K562 (cell line): ENCODE results near the gene GP2. TPM values are rescaled to one million over a fixed set of nuclear protein-coding genes. Genes with fewer than 3 reads are reported as not detected.

Source experiments
- CBX1 ChIP-seq: sonication (generic); IDR thresholded peaks from 2 replicates; pipeline ENCODE4 v1.6.1; 2016; ENCODE audit warnings: antibody characterized with exemption, low read depth, mild to moderate bottlenecking
- MYBL2 ChIP-seq, 2 experiments: fragments of 450-650 bp in 1 of 2; sonication (generic) in 1 of 2; formaldehyde crosslinking in 1 of 2; IDR thresholded peaks; 2 replicates each; pipeline versions ENCODE4 v1.6.1 to v1.8.1; 2017 to 2022; ENCODE audit warnings: borderline replicate concordance in 1 of 2, inconsistent platforms in 1 of 2, low read depth in 1 of 2, mild to moderate bottlenecking in 1 of 2, missing genetic modification reagents in 1 of 2, moderate library complexity in 1 of 2
- PHTF2 ChIP-seq: fragments of 250-450 bp; sonication (Bioruptor Pico); IDR thresholded peaks from 2 replicates; pipeline ENCODE4 v1.5.0; 2021; ENCODE audit warnings: mild to moderate bottlenecking
- SRSF7 ChIP-seq: fragments of 200-400 bp; formaldehyde crosslinking; optimal IDR thresholded peaks from 2 replicates; pipeline ENCODE3; 2017; ENCODE audit warnings: mild to moderate bottlenecking, low read depth, low read length
- TAF7 ChIP-seq: fragments of 450-650 bp; IDR thresholded peaks from 2 replicates; pipeline ENCODE4 v1.6.1; 2016; ENCODE audit warnings: missing genetic modification characterization, missing compliant biosample characterization
- TSHZ1 ChIP-seq: fragments of 250-450 bp; sonication (Bioruptor Pico); IDR thresholded peaks from 2 replicates; pipeline ENCODE4 v1.4.0; 2020; ENCODE audit warnings: mild to moderate bottlenecking, moderate library complexity
- ZNF134 ChIP-seq: fragments of 250-450 bp; sonication (Bioruptor Pico); conservative IDR thresholded peaks from 2 replicates; pipeline ENCODE4 v1.4.0; 2020
- ZNF175 ChIP-seq: fragments of 200-800 bp; sonication (Bioruptor generic); IDR thresholded peaks from 2 replicates; pipeline ENCODE4 v1.6.1; 2016; ENCODE audit warnings: low read depth, mild to moderate bottlenecking, missing genetic modification characterization, missing compliant biosample characterization
- polyA plus RNA-seq, 8 experiments: library from polyadenylated mRNA; depleted of rRNA in 4 of 8; stranded (reverse) in 5 of 8; unstranded in 3 of 8; fragments of >200 nt; fragmentation: Nextera tagmentation in 2 of 8; fragmentation: Illumina TruSeq in 1 of 8; extraction: Ambion mirVana in 2 of 8; extraction: Trizol in 1 of 8; gene quantifications; 2 replicates each; pipeline versions ENCODE4 v1.2.1 to v1.2.3, GENCODE V29; 2011 to 2014; ENCODE audit warnings: inconsistent platforms in 1 of 8, missing spikeins in 1 of 8
- total RNA-seq, 7 experiments: library from RNA; depleted of rRNA in 6 of 7; stranded (reverse); fragments of >200 nt in 6 of 7; fragmentation: Illumina TruSeq in 2 of 7; extraction: Trizol in 2 of 7; gene quantifications; 2 replicates each; pipeline versions ENCODE4 v1.2.1 to v1.2.3, GENCODE V29; 2011 to 2021; ENCODE audit warnings: low replicate concordance in 1 of 7

GP2 gene
- total and polyA plus RNA-seq, 9 of the 15 experiments (the other 6 are each of a cell fraction or from before 2014, with no cell fraction given) = 5.9 TPM; not detected in 8

- no peak for TF ChIP-seq TSHZ1 (CRISPR knock-in tag)
- no peak for TF ChIP-seq ZNF134 (CRISPR knock-in tag)
- no peak for TF ChIP-seq TAF7 (tag)
- TF ChIP-seq CBX1 = no peak
- TF ChIP-seq ZNF175 (CRISPR knock-in tag) = no peak
- TF ChIP-seq MYBL2 (IDR thresholded peaks at IDR 0.05; ENCODE audit: low read depth) = no peak
- no peak for TF ChIP-seq MYBL2 (CRISPR knock-in tag; IDR thresholded peaks at IDR 0.05; ENCODE audit: borderline replicate concordance)
- TF ChIP-seq SRSF7 = no peak
- no peak for TF ChIP-seq PHTF2 (CRISPR knock-in tag)
Measured at GRCh38 chr16:20309786-20310185, 17.5 kb downstream of the GP2 start (continued).
